HG03103 (cell line): Measurements from ENCODE around the gene GRIFIN.
"Not testable (repeated sequence)": the region's sequence is repeated elsewhere in the genome, so short reads cannot be mapped to it uniquely, and the experiment has no call there.

Experiments
- ATAC-seq: cut with Tn5 transposase; IDR thresholded peaks from one replicate; pipeline ENCODE4 v1.9.1; 2021; ENCODE audit warnings: low read depth; ENCODE audit not compliant: unreplicated experiment

Gene GRIFIN

GRCh38 chr7:2461268-2462026, 14.8 kb downstream of the GRIFIN start:
- ATAC-seq: no peak

- no peak for ATAC-seq
Observed at GRCh38 chr7:2460641-2461040, 15.6 kb downstream of the GRIFIN start.

GRCh38 chr7:2460188-2460587, 16.0 kb downstream of the GRIFIN start:
- no peak for ATAC-seq

- ATAC-seq: no peak
Observed at GRCh38 chr7:2459674-2460073, 16.5 kb downstream of the GRIFIN start.

- ATAC-seq: not testable (repeated sequence)
Observed at GRCh38 chr7:2453849-2454248, 22.3 kb downstream of the GRIFIN start.

- ATAC-seq: no peak
Observed at GRCh38 chr7:2452643-2453270, 23.4 kb downstream of the GRIFIN start.

GRCh38 chr7:2452074-2452507, 24.1 kb downstream of the GRIFIN start:
- no peak for ATAC-seq

GRCh38 chr7:2451171-2452073, 24.8 kb downstream of the GRIFIN start:
- ATAC-seq: no peak

GRCh38 chr7:2450198-2451107, 25.7 kb downstream of the GRIFIN start:
- ATAC-seq: no peak

GRCh38 chr7:2446676-2447075, 29.5 kb downstream of the GRIFIN start:
- ATAC-seq: no peak

GRCh38 chr7:2445898-2446555, 30.2 kb downstream of the GRIFIN start:
- no peak for ATAC-seq

- ATAC-seq: no peak
Observed at GRCh38 chr7:2445047-2445446, 31.2 kb downstream of the GRIFIN start.

- ATAC-seq: no peak
Observed at GRCh38 chr7:2444476-2444875, 31.7 kb downstream of the GRIFIN start.

- ATAC-seq: no peak
Observed at GRCh38 chr7:2443491-2443890, 32.7 kb downstream of the GRIFIN start.

- ATAC-seq: no peak
Observed at GRCh38 chr7:2441430-2442058, 34.7 kb downstream of the GRIFIN start.

- ATAC-seq: no peak
Observed at GRCh38 chr7:2440608-2441245, 35.5 kb downstream of the GRIFIN start.

GRCh38 chr7:2438775-2439174, 37.4 kb downstream of the GRIFIN start:
- no peak for ATAC-seq

- ATAC-seq: no peak
Observed at GRCh38 chr7:2438186-2438585, 38.0 kb downstream of the GRIFIN start.
